K562 (cell line): ENCODE results near the gene CBX2. TPM values are rescaled to one million over a fixed set of nuclear protein-coding genes. Genes with fewer than 3 reads are reported as not detected.

Experiments used
- CBFB ChIP-seq: sonication (generic); formaldehyde crosslinking; IDR thresholded peaks from 2 replicates; pipeline ENCODE4 v1.4.0; 2020; ENCODE audit warnings: mild to moderate bottlenecking, missing genetic modification reagents
- CC2D1A ChIP-seq: fragments of 450-650 bp; IDR thresholded peaks from 2 replicates; pipeline ENCODE4 v1.6.1; 2017; ENCODE audit warnings: mild to moderate bottlenecking
- EP400 ChIP-seq: fragments of 450-650 bp; IDR thresholded peaks from 2 replicates; pipeline ENCODE4 v1.6.1; 2017; ENCODE audit warnings: antibody characterized with exemption, mild to moderate bottlenecking, moderate library complexity
- GABPA ChIP-seq: fragments of 200-800 bp; sonication (Bioruptor generic); conservative IDR thresholded peaks from 2 replicates; pipeline ENCODE4 v1.6.1; 2016; ENCODE audit warnings: low read depth, missing genetic modification characterization, missing compliant biosample characterization
- HDAC2 ChIP-seq: fragments of 450-650 bp; IDR thresholded peaks from 2 replicates; pipeline ENCODE4 v1.6.1; 2016; ENCODE audit warnings: mild to moderate bottlenecking
- JUNB ChIP-seq: fragments of 450-650 bp; formaldehyde crosslinking; conservative IDR thresholded peaks from 2 replicates; pipeline ENCODE4 v1.4.0; 2020; ENCODE audit warnings: mild to moderate bottlenecking
- NCOR1 ChIP-seq: fragments of 450-650 bp; IDR thresholded peaks from 2 replicates; pipeline ENCODE4 v1.6.1; 2016; ENCODE audit warnings: mild to moderate bottlenecking, moderate library complexity
- POLR2A ChIP-seq: fragments of 450-650 bp; conservative IDR thresholded peaks from 2 replicates; pipeline ENCODE4 v1.6.1; 2016
- POLR2B ChIP-seq: fragments of 450-650 bp; IDR thresholded peaks from 2 replicates; pipeline ENCODE4 v1.6.1; 2018; ENCODE audit warnings: low read depth; ENCODE audit not compliant: partially characterized antibody
- ZNF134 ChIP-seq: fragments of 250-450 bp; sonication (Bioruptor Pico); conservative IDR thresholded peaks from 2 replicates; pipeline ENCODE4 v1.4.0; 2020
- polyA plus RNA-seq, 8 experiments: library from polyadenylated mRNA; depleted of rRNA in 4 of 8; stranded (reverse) in 5 of 8; unstranded in 3 of 8; fragments of >200 nt; fragmentation: Nextera tagmentation in 2 of 8; fragmentation: Illumina TruSeq in 1 of 8; extraction: Ambion mirVana in 2 of 8; extraction: Trizol in 1 of 8; gene quantifications; 2 replicates each; pipeline versions ENCODE4 v1.2.1 to v1.2.3, GENCODE V29; 2011 to 2014; ENCODE audit warnings: inconsistent platforms in 1 of 8, missing spikeins in 1 of 8
- total RNA-seq, 7 experiments: library from RNA; depleted of rRNA in 6 of 7; stranded (reverse); fragments of >200 nt in 6 of 7; fragmentation: Illumina TruSeq in 2 of 7; extraction: Trizol in 2 of 7; gene quantifications; 2 replicates each; pipeline versions ENCODE4 v1.2.1 to v1.2.3, GENCODE V29; 2011 to 2021; ENCODE audit warnings: low replicate concordance in 1 of 7
- TF ChIP-seq, protein P1 (sequence below): fragments of 250-450 bp; sonication (Bioruptor Pico); IDR thresholded peaks from 2 replicates; pipeline ENCODE4 v1.8.0; 2022; ENCODE audit warnings: moderate library complexity, mild to moderate bottlenecking, inconsistent platforms
- TF ChIP-seq, protein P2 (sequence below): fragments of 450-650 bp; formaldehyde crosslinking; IDR thresholded peaks from 2 replicates; pipeline ENCODE4 v1.4.0; 2022; ENCODE audit warnings: missing genetic modification characterization

The CBX2 gene
- total and polyA plus RNA-seq, 9 of the 15 experiments (the other 6 are each of a cell fraction or from before 2014, with no cell fraction given): 0.66 to 26.9 (median 13.9) TPM

DNA sequence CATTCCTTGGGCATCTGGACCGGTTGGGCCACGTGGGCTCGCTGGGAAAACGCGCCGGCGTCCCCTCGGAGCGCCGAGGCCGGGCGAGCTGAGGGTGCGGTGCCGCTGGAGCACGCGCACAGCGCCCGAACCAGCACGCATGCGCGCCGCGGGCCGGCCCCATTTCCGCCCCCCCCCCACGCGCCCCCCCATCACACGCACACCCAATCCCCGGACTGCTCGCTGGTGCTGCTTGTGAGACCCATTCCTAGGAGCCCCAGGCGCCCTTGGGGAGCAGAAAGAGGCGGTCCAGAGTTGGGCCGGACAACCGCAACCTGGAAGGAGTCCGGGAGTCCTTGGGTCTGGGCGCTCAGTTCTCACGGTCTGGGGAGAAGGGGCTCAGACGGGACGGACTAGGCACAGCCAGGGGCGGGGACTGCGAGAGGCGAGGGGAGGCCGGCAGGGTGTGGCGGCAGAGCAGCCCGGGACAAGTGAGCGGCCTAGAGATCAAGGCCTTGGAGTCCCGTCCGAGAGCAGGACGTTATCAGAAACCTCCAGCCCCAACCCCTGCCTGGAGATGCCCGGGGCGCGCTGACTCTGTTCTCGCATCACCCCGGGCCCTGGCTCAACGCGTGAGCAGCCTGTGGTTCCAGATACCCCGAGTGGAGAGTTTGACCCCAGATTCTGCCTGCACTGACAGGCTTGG, 24.9 kb downstream of the CBX2 start (continued):
- TF ChIP-seq HDAC2 (peak; percentile 41; the same call in 1 of the 2 replicates), GABPA (tag) (peak; percentile 71), POLR2B (peak; percentile 45), JUNB (CRISPR knock-in tag) (no peak), POLR2A (peak; percentile 83), NCOR1 (peak; percentile 72), ZNF134 (CRISPR knock-in tag) (no peak), CBFB (peak; percentile 49; the same call in 1 of the 2 replicates), EP400 (peak; percentile 48; the same call in 1 of the 2 replicates), CC2D1A (no peak)
- TF ChIP-seq, protein P1, sequence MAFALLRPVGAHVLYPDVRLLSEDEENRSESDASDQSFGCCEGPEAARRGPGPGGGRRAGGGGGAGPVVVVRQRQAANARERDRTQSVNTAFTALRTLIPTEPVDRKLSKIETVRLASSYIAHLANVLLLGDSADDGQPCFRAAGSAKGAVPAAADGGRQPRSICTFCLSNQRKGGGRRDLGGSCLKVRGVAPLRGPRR (CRISPR knock-in tag): no peak
- TF ChIP-seq, protein P2, sequence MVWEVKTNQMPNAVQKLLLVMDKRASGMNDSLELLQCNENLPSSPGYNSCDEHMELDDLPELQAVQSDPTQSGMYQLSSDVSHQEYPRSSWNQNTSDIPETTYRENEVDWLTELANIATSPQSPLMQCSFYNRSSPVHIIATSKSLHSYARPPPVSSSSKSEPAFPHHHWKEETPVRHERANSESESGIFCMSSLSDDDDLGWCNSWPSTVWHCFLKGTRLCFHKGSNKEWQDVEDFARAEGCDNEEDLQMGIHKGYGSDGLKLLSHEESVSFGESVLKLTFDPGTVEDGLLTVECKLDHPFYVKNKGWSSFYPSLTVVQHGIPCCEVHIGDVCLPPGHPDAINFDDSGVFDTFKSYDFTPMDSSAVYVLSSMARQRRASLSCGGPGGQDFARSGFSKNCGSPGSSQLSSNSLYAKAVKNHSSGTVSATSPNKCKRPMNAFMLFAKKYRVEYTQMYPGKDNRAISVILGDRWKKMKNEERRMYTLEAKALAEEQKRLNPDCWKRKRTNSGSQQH: no peak
